Lower leg skin (tissue), 4 donors: ENCODE results near the gene VAV2. TPM values are rescaled to one million over a fixed set of nuclear protein-coding genes. Genes with fewer than 3 reads are reported as not detected.

Experiments
- DNase-seq, 2 donors: peaks; one replicate each; pipeline ENCODE4 v3.0.0-alpha.2; 2019; ENCODE audit warnings: low spot score in 2 of 2
- H3K4me3 ChIP-seq: fragments of 200-600 bp; sonication (generic); 2 replicates; pipeline ENCODE4 v1.5.1; 2017; ENCODE audit warnings: mild to moderate bottlenecking, low read depth; ENCODE audit not compliant: poor library complexity, severe bottlenecking
- CTCF ChIP-seq, 3 donors: fragments of 450-650 bp; IDR thresholded peaks; one replicate each; pipeline ENCODE4 v1.5.1; 2016; ENCODE audit warnings: antibody characterized with exemption in 3 of 3, mild to moderate bottlenecking in 3 of 3, moderate library complexity in 2 of 3
- POLR2A ChIP-seq, 2 donors: fragments of 450-650 bp; IDR thresholded peaks; one replicate each; pipeline ENCODE4 v1.6.1; 2016 to 2017; ENCODE audit warnings: antibody characterized with exemption in 2 of 2, mild to moderate bottlenecking in 1 of 2, moderate library complexity in 1 of 2
- WGBS, 2 donors: methylation state at CpG; one replicate each; pipeline ENCODE4 v1.1.5; 2018; 5-methylcytosine and 5-hydroxymethylcytosine counted together
- intact Hi-C: fragments of 100-400 bp; cut with DNase I; formaldehyde crosslinking; loops from one replicate; pipeline ENCODE4 v1.15.0; 2023; ENCODE audit warnings: low total_unique reads
- total RNA-seq, 4 donors: library from RNA; depleted of rRNA; stranded (reverse); fragments of >200 nt; gene quantifications; one replicate each; pipeline ENCODE4 v1.1.0, GENCODE V29; 2016

VAV2 gene
- total RNA-seq, 4 donors from 2014 or later = 6.8 to 9.1 (median 7.5) TPM

DNA sequence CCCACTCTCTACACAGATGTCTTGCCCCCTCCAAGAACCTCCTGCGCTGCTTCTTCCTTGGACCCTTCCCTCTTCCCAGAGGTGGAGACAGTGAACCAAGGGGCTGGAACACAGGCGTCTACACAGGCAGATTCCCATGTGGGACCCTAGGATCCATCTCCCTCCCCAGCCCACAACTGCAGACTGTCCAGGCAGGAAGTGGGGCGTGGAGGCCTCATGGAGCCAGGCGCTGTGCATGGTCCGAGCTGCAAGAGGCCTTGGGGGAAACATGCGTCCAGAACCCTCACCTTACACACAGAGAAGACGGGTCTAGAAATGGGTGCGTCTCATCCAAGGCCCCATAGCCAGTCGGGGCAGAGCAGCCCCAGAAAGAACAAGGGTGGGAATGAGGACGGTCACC, 117.5 kb downstream of the VAV2 start:
- WGBS, 2 donors = 75 to 83% methylated on average over 10 of the region's 10 CpGs
- no peak overlapping the region for H3K4me3 ChIP-seq
- TF ChIP-seq CTCF (IDR thresholded peaks at IDR 0.05) (no peak), POLR2A (IDR thresholded peaks at IDR 0.05) (no peak)
- intact Hi-C loops = no loop called here
- DNase-seq = no peak

GRCh38 chr9:133874060-133874657, 118.0 kb downstream of the VAV2 start:
- no peak overlapping the region for H3K4me3 ChIP-seq
- WGBS, 2 donors = 46 to 67% methylated on average over 13 to 14 of the region's 14 CpGs
- DNase-seq = peak in 1 of 2 donors; percentile 31
- intact Hi-C loops = no loop called here
- TF ChIP-seq CTCF (IDR thresholded peaks at IDR 0.05) (no peak), POLR2A (IDR thresholded peaks at IDR 0.05) (no peak)

GRCh38 chr9:133873461-133873891, 118.6 kb downstream of the VAV2 start:
- H3K4me3 ChIP-seq = no peak overlapping the region
- intact Hi-C loops = no loop called here
- no peak for TF ChIP-seq CTCF (IDR thresholded peaks at IDR 0.05)
- TF ChIP-seq POLR2A (IDR thresholded peaks at IDR 0.05) = no peak
- DNase-seq = no peak
- 52 to 77% methylated on average over 9 of the region's 9 CpGs for WGBS, 2 donors

DNA sequence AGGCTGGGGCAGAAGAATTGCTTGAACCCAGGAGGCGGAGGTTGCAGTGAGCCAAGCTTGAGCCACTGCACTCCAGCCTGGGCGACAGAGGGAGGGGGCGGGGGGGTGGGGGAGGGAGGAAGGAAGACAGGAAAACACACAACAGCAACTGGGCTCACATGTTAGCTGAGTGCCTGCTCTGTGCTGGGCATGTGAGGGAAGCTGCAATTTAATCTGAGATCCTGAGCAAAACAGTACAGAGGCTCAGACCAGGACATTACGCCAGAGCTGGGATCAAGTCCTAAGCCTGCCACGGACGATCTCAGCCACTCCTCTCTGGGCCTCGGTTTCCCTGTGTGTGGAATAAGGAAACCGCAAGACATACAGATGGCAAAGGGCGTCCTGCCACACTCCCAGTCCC, 119.1 kb downstream of the VAV2 start:
- WGBS, 2 donors = 85 to 89% methylated on average over 9 of the region's 9 CpGs
- no peak for TF ChIP-seq CTCF (IDR thresholded peaks at IDR 0.05)
- no peak for TF ChIP-seq POLR2A (IDR thresholded peaks at IDR 0.05)
- intact Hi-C loops = no loop called here
- no peak for DNase-seq
- no peak overlapping the region for H3K4me3 ChIP-seq

GRCh38 chr9:133870598-133871595, 121.2 kb downstream of the VAV2 start:
- no peak overlapping the region for H3K4me3 ChIP-seq
- DNase-seq = no peak
- intact Hi-C loops = no loop called here
- 88 to 95% methylated on average over 12 of the region's 12 CpGs for WGBS, 2 donors
- no peak for TF ChIP-seq CTCF (IDR thresholded peaks at IDR 0.05)
